ENCODE results near the gene GNG7. TPM values are rescaled to one million over a fixed set of nuclear protein-coding genes. Genes with fewer than 3 reads are reported as not detected.
"Not testable (repeated sequence)": the region's sequence is repeated elsewhere in the genome, so short reads cannot be mapped to it uniquely, and the experiment has no call there.

Gene GNG7
- polyA plus RNA-seq, 1 of the 3 experiments (the other 2 are of a cell fraction), result 2.2 TPM

DNA sequence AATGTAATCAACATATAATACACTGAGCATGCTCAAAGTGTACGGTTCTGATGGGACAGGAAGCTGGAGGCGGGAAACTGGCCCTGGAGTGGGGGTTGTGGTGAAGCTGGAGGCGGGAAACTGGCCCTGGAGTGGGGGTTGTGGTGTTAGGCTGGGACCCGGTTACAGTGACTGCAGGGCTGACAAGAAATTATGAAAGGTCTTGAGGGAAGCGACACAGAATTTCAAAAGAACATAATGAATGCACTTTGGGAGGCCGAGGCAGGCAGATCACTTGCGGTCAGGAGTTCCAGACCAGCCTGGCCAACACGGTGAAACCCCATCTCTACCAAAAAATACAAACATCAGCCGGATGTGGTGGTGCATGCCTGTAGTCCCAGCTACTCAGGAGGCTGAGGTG, 164.9 kb downstream of the GNG7 start:
- H2AFZ ChIP-seq (ENCODE audit: low read depth); H3K27ac ChIP-seq (ENCODE audit: low read depth in 2 of 2, low read length in 1 of 2); H3K9me3 ChIP-seq; H3K36me3 ChIP-seq (replicated peaks in 1 of 2; ENCODE audit: control insufficient read depth in 1 of 2, insufficient read depth in 2 of 2, low read length in 1 of 2); H3K9ac ChIP-seq; H3K9me2 ChIP-seq; POLR2A ChIA-PET; H3K27me3 ChIP-seq (ENCODE audit: insufficient read depth); DNase-seq; H3K4me2 ChIP-seq; H4K20me1 ChIP-seq (ENCODE audit: insufficient read depth); H3K4me3 ChIP-seq (ENCODE audit: low read depth in 2 of 2, low read length in 1 of 2): not testable (repeated sequence)
- peaks cover 32% of the 10 kb centered on the region for H3F3A ChIP-seq (replicated peaks; ENCODE audit: insufficient read depth)
- H3K79me2 ChIP-seq (ENCODE audit: insufficient read depth), result peaks cover 13% of the 10 kb centered on the region; the same call in 1 of the 2 replicates
- peaks cover 2 to 24% of the 10 kb centered on the region in 2 experiments; a peak in 3 of 4 replicates for H3K4me1 ChIP-seq (ENCODE audit: control insufficient read depth in 1 of 2, insufficient read depth in 2 of 2, low read depth in 1 of 2, low read length in 1 of 2)
- 87% methylated on average over 9 of the region's 9 CpGs for WGBS (ENCODE audit: low lambda C conversion rate)
- CTCF ChIA-PET, result interaction anchor here (0.9 to 1.2 kb wide), 3 partner anchors 15 to 43 kb away, joined by 3 read pairs; no protein-coding TSS in a partner anchor

DNA sequence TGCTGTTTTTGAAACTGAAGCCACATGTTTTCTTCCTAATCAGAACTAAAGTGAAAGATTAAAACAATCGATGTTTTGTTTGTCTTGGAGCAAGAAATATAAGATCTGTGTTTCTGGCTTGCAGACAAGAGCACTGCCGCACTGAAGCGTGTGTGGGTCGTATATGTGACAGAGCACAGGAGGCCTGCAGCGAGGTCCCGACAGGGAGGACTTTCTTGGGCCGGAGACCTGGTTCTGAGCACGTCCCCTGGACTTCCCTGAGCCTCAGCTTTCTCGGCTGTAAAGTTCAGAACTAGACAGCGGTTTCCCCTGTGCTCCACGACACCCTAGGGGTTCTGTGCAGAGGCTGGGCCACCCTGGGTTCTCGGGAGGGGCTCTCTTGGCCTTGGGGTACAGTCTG, 166.0 kb downstream of the GNG7 start:
- Histone ChIP-seq H3K9ac (no peak overlapping the region), H3K27ac (ENCODE audit: low read depth in 2 of 2, low read length in 1 of 2) (no peak overlapping the region), H3K79me2 (ENCODE audit: insufficient read depth) (peaks cover 3% of the 10 kb centered on the region; the same call in 1 of the 2 replicates), H3K36me3 (replicated peaks in 1 of 2; ENCODE audit: control insufficient read depth in 1 of 2, insufficient read depth in 2 of 2, low read length in 1 of 2) (no peaks in the 10 kb centered on the region), H3K4me2 (no peak overlapping the region), H4K20me1 (ENCODE audit: insufficient read depth) (no peaks in the 10 kb centered on the region), H3K4me3 (ENCODE audit: low read depth in 2 of 2, low read length in 1 of 2) (no peak overlapping the region), H2AFZ (ENCODE audit: low read depth) (no peak overlapping the region), H3K9me2 (no peaks in the 10 kb centered on the region), H3F3A (replicated peaks; ENCODE audit: insufficient read depth) (peaks cover 34% of the 10 kb centered on the region), H3K27me3 (ENCODE audit: insufficient read depth) (no peaks in the 10 kb centered on the region), H3K9me3 (0 out of 2 replicates have a peak, but pooled peaks cover 11% of the 10 kb centered on the region), H3K4me1 (ENCODE audit: control insufficient read depth in 1 of 2, insufficient read depth in 2 of 2, low read depth in 1 of 2, low read length in 1 of 2) (peaks cover 0 to 13% of the 10 kb centered on the region in 2 experiments; a peak in 2 of 4 replicates)
- no peak for TF ChIP-seq RAD21 (IDR thresholded peaks at IDR 0.05; ENCODE audit: low read length)
- TF ChIP-seq FOSL2 (IDR thresholded peaks at IDR 0.05; ENCODE audit: borderline replicate concordance, low read depth), result no peak
- TF ChIP-seq FOXM1 (IDR thresholded peaks at IDR 0.05; ENCODE audit: low read depth), result no peak
- no peak for TF ChIP-seq NRF1 (IDR thresholded peaks at IDR 0.05; ENCODE audit: low read depth, low read length)
- no peak for TF ChIP-seq SIN3A (IDR thresholded peaks at IDR 0.05; ENCODE audit: borderline replicate concordance, low read depth, low read length)
- TF ChIP-seq, protein P1, sequence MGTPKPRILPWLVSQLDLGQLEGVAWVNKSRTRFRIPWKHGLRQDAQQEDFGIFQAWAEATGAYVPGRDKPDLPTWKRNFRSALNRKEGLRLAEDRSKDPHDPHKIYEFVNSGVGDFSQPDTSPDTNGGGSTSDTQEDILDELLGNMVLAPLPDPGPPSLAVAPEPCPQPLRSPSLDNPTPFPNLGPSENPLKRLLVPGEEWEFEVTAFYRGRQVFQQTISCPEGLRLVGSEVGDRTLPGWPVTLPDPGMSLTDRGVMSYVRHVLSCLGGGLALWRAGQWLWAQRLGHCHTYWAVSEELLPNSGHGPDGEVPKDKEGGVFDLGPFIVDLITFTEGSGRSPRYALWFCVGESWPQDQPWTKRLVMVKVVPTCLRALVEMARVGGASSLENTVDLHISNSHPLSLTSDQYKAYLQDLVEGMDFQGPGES (IDR thresholded peaks at IDR 0.05; ENCODE audit: low read depth, low read length), result no peak
- no peak for TF ChIP-seq JUND (IDR thresholded peaks at IDR 0.05)
- TF ChIP-seq RXRA (IDR thresholded peaks at IDR 0.05; ENCODE audit: borderline replicate concordance, low read depth), result no peak
- no peak for TF ChIP-seq NFIC (IDR thresholded peaks at IDR 0.05; ENCODE audit: borderline replicate concordance)
- TF ChIP-seq, protein P2, sequence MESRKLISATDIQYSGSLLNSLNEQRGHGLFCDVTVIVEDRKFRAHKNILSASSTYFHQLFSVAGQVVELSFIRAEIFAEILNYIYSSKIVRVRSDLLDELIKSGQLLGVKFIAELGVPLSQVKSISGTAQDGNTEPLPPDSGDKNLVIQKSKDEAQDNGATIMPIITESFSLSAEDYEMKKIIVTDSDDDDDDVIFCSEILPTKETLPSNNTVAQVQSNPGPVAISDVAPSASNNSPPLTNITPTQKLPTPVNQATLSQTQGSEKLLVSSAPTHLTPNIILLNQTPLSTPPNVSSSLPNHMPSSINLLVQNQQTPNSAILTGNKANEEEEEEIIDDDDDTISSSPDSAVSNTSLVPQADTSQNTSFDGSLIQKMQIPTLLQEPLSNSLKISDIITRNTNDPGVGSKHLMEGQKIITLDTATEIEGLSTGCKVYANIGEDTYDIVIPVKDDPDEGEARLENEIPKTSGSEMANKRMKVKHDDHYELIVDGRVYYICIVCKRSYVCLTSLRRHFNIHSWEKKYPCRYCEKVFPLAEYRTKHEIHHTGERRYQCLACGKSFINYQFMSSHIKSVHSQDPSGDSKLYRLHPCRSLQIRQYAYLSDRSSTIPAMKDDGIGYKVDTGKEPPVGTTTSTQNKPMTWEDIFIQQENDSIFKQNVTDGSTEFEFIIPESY (IDR thresholded peaks at IDR 0.05; ENCODE audit: borderline replicate concordance, low read depth), result no peak
- TF ChIP-seq, protein P3, sequence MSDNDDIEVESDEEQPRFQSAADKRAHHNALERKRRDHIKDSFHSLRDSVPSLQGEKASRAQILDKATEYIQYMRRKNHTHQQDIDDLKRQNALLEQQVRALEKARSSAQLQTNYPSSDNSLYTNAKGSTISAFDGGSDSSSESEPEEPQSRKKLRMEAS (IDR thresholded peaks at IDR 0.05; ENCODE audit: low read depth), result no peak
- TF ChIP-seq EP300 (IDR thresholded peaks at IDR 0.05; ENCODE audit: borderline replicate concordance in 1 of 2, low read depth in 1 of 2, low read length in 1 of 2), result no peak
- TF ChIP-seq RFX5 (IDR thresholded peaks at IDR 0.05; ENCODE audit: low read length), result no peak
- TF ChIP-seq, protein P4, sequence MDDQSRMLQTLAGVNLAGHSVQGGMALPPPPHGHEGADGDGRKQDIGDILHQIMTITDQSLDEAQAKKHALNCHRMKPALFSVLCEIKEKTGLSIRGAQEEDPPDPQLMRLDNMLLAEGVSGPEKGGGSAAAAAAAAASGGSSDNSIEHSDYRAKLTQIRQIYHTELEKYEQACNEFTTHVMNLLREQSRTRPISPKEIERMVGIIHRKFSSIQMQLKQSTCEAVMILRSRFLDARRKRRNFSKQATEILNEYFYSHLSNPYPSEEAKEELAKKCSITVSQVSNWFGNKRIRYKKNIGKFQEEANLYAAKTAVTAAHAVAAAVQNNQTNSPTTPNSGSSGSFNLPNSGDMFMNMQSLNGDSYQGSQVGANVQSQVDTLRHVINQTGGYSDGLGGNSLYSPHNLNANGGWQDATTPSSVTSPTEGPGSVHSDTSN (IDR thresholded peaks at IDR 0.05), result no peak
- TF ChIP-seq, protein P5, sequence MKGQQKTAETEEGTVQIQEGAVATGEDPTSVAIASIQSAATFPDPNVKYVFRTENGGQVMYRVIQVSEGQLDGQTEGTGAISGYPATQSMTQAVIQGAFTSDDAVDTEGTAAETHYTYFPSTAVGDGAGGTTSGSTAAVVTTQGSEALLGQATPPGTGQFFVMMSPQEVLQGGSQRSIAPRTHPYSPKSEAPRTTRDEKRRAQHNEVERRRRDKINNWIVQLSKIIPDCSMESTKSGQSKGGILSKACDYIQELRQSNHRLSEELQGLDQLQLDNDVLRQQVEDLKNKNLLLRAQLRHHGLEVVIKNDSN (IDR thresholded peaks at IDR 0.05; ENCODE audit: borderline replicate concordance, low read depth), result no peak
- TF ChIP-seq SMC3 (IDR thresholded peaks at IDR 0.05; ENCODE audit: low read depth, low read length), result no peak
- ChIA-PET CTCF (no interaction called here), POLR2A (interaction anchor here (0.6 kb wide), 1 partner anchor 60 kb away, joined by 3 read pairs; no protein-coding TSS in a partner anchor)
- no peak for DNase-seq
- 77% methylated on average over 5 of the region's 12 CpGs for WGBS (ENCODE audit: low lambda C conversion rate)
